ENCODE data around the gene CDH13.
A peak's percentile ranks its signal among the peaks of the same experiment; 100 is the strongest.

The CDH13 gene

GRCh38 chr16:82736224-82736623, 109.5 kb downstream of the CDH13 start:
- no peak for TF ChIP-seq CTCF (IDR thresholded peaks at IDR 0.05; ENCODE audit: insufficient read depth, low read length, poor library complexity, severe bottlenecking)
- DNase-seq (ENCODE audit: extremely low read depth, insufficient read length): no peak
- no peaks in the 10 kb centered on the region for H3K36me3 ChIP-seq (ENCODE audit: control insufficient read depth, insufficient read depth, low read length)
- H3K4me3 ChIP-seq (replicated peaks; ENCODE audit: low read depth, low read length): no peak overlapping the region
- H3K27me3 ChIP-seq (replicated peaks; ENCODE audit: control insufficient read depth, insufficient read depth, low read length): no peaks in the 10 kb centered on the region

GRCh38 chr16:82738699-82739098, 111.9 kb downstream of the CDH13 start:
- DNase-seq (ENCODE audit: extremely low read depth, insufficient read length): no peak
- no peaks in the 10 kb centered on the region for H3K27me3 ChIP-seq (replicated peaks; ENCODE audit: control insufficient read depth, insufficient read depth, low read length)
- no peaks in the 10 kb centered on the region for H3K36me3 ChIP-seq (ENCODE audit: control insufficient read depth, insufficient read depth, low read length)
- TF ChIP-seq CTCF (IDR thresholded peaks at IDR 0.05; ENCODE audit: insufficient read depth, low read length, poor library complexity, severe bottlenecking): peak; percentile 49
- no peak overlapping the region for H3K4me3 ChIP-seq (replicated peaks; ENCODE audit: low read depth, low read length)

GRCh38 chr16:82741073-82741615, 114.4 kb downstream of the CDH13 start:
- peaks cover 2% of the 10 kb centered on the region for H3K27me3 ChIP-seq (replicated peaks; ENCODE audit: control insufficient read depth, insufficient read depth, low read length)
- no peak overlapping the region for H3K4me3 ChIP-seq (replicated peaks; ENCODE audit: low read depth, low read length)
- H3K36me3 ChIP-seq (ENCODE audit: control insufficient read depth, insufficient read depth, low read length): no peaks in the 10 kb centered on the region
- no peak for TF ChIP-seq CTCF (IDR thresholded peaks at IDR 0.05; ENCODE audit: insufficient read depth, low read length, poor library complexity, severe bottlenecking)
- DNase-seq (ENCODE audit: extremely low read depth, insufficient read length): no peak

- Histone ChIP-seq H3K4me3 (replicated peaks; ENCODE audit: low read depth, low read length) (no peak overlapping the region), H3K27me3 (replicated peaks; ENCODE audit: control insufficient read depth, insufficient read depth, low read length) (peaks cover 2% of the 10 kb centered on the region), H3K36me3 (ENCODE audit: control insufficient read depth, insufficient read depth, low read length) (no peaks in the 10 kb centered on the region)
- no peak for DNase-seq (ENCODE audit: extremely low read depth, insufficient read length)
- TF ChIP-seq CTCF (IDR thresholded peaks at IDR 0.05; ENCODE audit: insufficient read depth, low read length, poor library complexity, severe bottlenecking): no peak
Observed at GRCh38 chr16:82744958-82745357, 118.2 kb downstream of the CDH13 start.

- DNase-seq (ENCODE audit: extremely low read depth, insufficient read length): no peak
- Histone ChIP-seq H3K27me3 (replicated peaks; ENCODE audit: control insufficient read depth, insufficient read depth, low read length) (peaks cover 2% of the 10 kb centered on the region), H3K36me3 (ENCODE audit: control insufficient read depth, insufficient read depth, low read length) (no peaks in the 10 kb centered on the region), H3K4me3 (replicated peaks; ENCODE audit: low read depth, low read length) (no peak overlapping the region)
- TF ChIP-seq CTCF (IDR thresholded peaks at IDR 0.05; ENCODE audit: insufficient read depth, low read length, poor library complexity, severe bottlenecking): no peak
Observed at GRCh38 chr16:82748026-82748425, 121.3 kb downstream of the CDH13 start.

- TF ChIP-seq CTCF (IDR thresholded peaks at IDR 0.05; ENCODE audit: insufficient read depth, low read length, poor library complexity, severe bottlenecking): no peak
- H3K27me3 ChIP-seq (replicated peaks; ENCODE audit: control insufficient read depth, insufficient read depth, low read length): no peaks in the 10 kb centered on the region; the same call in 1 of the 2 replicates
- DNase-seq (ENCODE audit: extremely low read depth, insufficient read length): no peak
- H3K4me3 ChIP-seq (replicated peaks; ENCODE audit: low read depth, low read length): no peak overlapping the region
- no peaks in the 10 kb centered on the region for H3K36me3 ChIP-seq (ENCODE audit: control insufficient read depth, insufficient read depth, low read length)
Observed at GRCh38 chr16:82750068-82750467, 123.3 kb downstream of the CDH13 start.
